Cardiac septum (tissue), 1 donor: ENCODE measurements around the gene HIRA. TPM values are rescaled to one million over a fixed set of nuclear protein-coding genes. Genes with fewer than 3 reads are reported as not detected.
"Not testable (repeated sequence)": the region's sequence is repeated elsewhere in the genome, so short reads cannot be mapped to it uniquely, and the experiment has no call there.

ENCODE experiments used
- DNase-seq: peaks from one replicate; pipeline ENCODE4 v3.0.0-alpha.2; 2020; ENCODE audit warnings: low spot score
- intact Hi-C: fragments of 100-400 bp; cut with DNase I; formaldehyde crosslinking; loops from one replicate; pipeline ENCODE4 v1.14.0; 2022
- total RNA-seq: library from RNA; stranded (reverse); fragmentation: NEBNext Ultra II Directional; extraction: Animal tissue kit (Norgen Biotek cat#: 25700); gene quantifications from one replicate; pipeline ENCODE4 v1.2.1, GENCODE V29; 2021
- donor health status: DM: no; HTN: no; CAD: no.

HIRA gene
- total RNA-seq, 1 donor from 2014 or later, result 15.0 TPM

- intact Hi-C loops, result loop anchor here (2.0 to 5.0 kb wide), 3 partner anchors 15 to 270 kb away; partner anchors contain the start of genes CLTCL1, MRPL40 and SLC25A1
- DNase-seq, result peak; percentile 95
Measured at GRCh38 chr22:19447330-19448075, 16.0 kb upstream of the HIRA start, which contains the start of gene C22orf39. Gene C22orf39, minus strand, starts transcription at chr22:19447711. Its CDS starts 23 bp downstream, at chr22:19447688.

GRCh38 chr22:19446603-19447329 lies 15.2 kb upstream of the HIRA start:
- intact Hi-C loops, result loop anchor here (2.0 to 5.0 kb wide), 3 partner anchors 14 to 269 kb away; partner anchors contain the start of genes CLTCL1, MRPL40 and SLC25A1
- DNase-seq, result no peak

- intact Hi-C loops, result loop anchor here (5.0 kb wide), 2 partner anchors 153 to 268 kb away; partner anchors contain the start of genes CLTCL1 and SLC25A1
- DNase-seq, result not testable (repeated sequence)
Measured at GRCh38 chr22:19445279-19445982, 13.9 kb upstream of the HIRA start.

- DNase-seq, result no peak
- intact Hi-C loops, result no loop called here
Measured at GRCh38 chr22:19443544-19444211, 12.1 kb upstream of the HIRA start.

- intact Hi-C loops, result no loop called here
Measured at GRCh38 chr22:19442166-19442565, 10.6 kb upstream of the HIRA start.

GRCh38 chr22:19440411-19441195 lies 9.1 kb upstream of the HIRA start:
- intact Hi-C loops, result no loop called here
- DNase-seq, result no peak

More at GRCh38 chr22:19442166-19442565, 10.6 kb upstream of the HIRA start:
- no peak for DNase-seq

- DNase-seq, result no peak
- intact Hi-C loops, result loop anchor here (10.0 kb wide), 1 partner anchor 313 kb away; the partner anchor contains the start of gene DGCR2
Measured at GRCh38 chr22:19438298-19438697, 6.8 kb upstream of the HIRA start.

- not testable (repeated sequence) for DNase-seq
- intact Hi-C loops, result loop anchor here (10.0 kb wide), 1 partner anchor 312 kb away; the partner anchor contains the start of gene DGCR2
Measured at GRCh38 chr22:19436444-19437161, 5.1 kb upstream of the HIRA start.

- intact Hi-C loops, result loop anchor here (5.0 to 10.0 kb wide), 2 partner anchors 143 to 310 kb away; partner anchors contain the start of genes CLTCL1 and DGCR2
- no peak for DNase-seq
Measured at GRCh38 chr22:19434829-19435580, 3.5 kb upstream of the HIRA start.

- DNase-seq, result no peak
- intact Hi-C loops, result loop anchor here (5.0 to 10.0 kb wide), 2 partner anchors 142 to 310 kb away; partner anchors contain the start of genes CLTCL1 and DGCR2
Measured at GRCh38 chr22:19434401-19434800, 2.9 kb upstream of the HIRA start.

- intact Hi-C loops, result loop anchor here (2.0 to 10.0 kb wide), 4 partner anchors 15 to 307 kb away; partner anchors contain the start of genes C22orf39, CDC45, CLTCL1 and DGCR2
Measured at GRCh38 chr22:19432133-19432851, 759 bp upstream of the HIRA start, which contains the start of gene MRPL40. Gene MRPL40, plus strand, starts transcription at chr22:19432545. Its CDS starts 10 bp downstream, at chr22:19432555.

GRCh38 chr22:19430890-19431541 lies 517 bp downstream of the HIRA start:
- peak; percentile 78 for DNase-seq
- intact Hi-C loops, result loop anchor here (5.0 to 10.0 kb wide), 2 partner anchors 139 to 306 kb away; partner anchors contain the start of genes CLTCL1 and DGCR2

More at GRCh38 chr22:19432133-19432851, 759 bp upstream of the HIRA start, which contains the start of gene MRPL40:
- DNase-seq, result peak; percentile 97

GRCh38 chr22:19429950-19430889 lies 1.3 kb downstream of the HIRA start:
- intact Hi-C loops, result loop anchor here (5.0 to 10.0 kb wide), 2 partner anchors 138 to 305 kb away; partner anchors contain the start of genes CLTCL1 and DGCR2
- DNase-seq, result no peak

- intact Hi-C loops, result no loop called here
- DNase-seq, result peak; percentile 77
Measured at GRCh38 chr22:19424186-19424500, 7.4 kb downstream of the HIRA start.
